Fibroblast of the aortic adventitia (primary cell): Measurements from ENCODE around the gene CSRP1. TPM values are rescaled to one million over a fixed set of nuclear protein-coding genes. Genes with fewer than 3 reads are reported as not detected.

Source experiments
- DNase-seq: peaks from one replicate; pipeline ENCODE4 v3.0.0-alpha.2; 2010; ENCODE audit warnings: low read depth
- H3K4me3 ChIP-seq: 2 replicates; pipeline ENCODE4 v1.5.1; 2011; ENCODE audit warnings: low read depth, mild to moderate bottlenecking, control low read depth, low read length, moderate library complexity
- CTCF ChIP-seq: IDR thresholded peaks from 2 replicates; pipeline ENCODE4 v1.5.1; 2011; ENCODE audit warnings: mild to moderate bottlenecking, low read length, control low read depth, inconsistent platforms; ENCODE audit not compliant: insufficient read depth
- total RNA-seq: library from RNA; depleted of rRNA; stranded (reverse); fragments of >200 nt; gene quantifications from 2 replicates; pipeline ENCODE4 v1.2.3, GENCODE V29; 2012; ENCODE audit warnings: low replicate concordance

Gene CSRP1
- total RNA-seq, 1 donor, result 86.9 TPM

- no peak for TF ChIP-seq CTCF
- DNase-seq, result peak; percentile 95
- H3K4me3 ChIP-seq, result no peak overlapping the region
Measured at GRCh38 chr1:201488830-201489589, 17.9 kb downstream of the CSRP1 start.

GRCh38 chr1:201487742-201488141, 19.2 kb downstream of the CSRP1 start:
- H3K4me3 ChIP-seq, result no peak overlapping the region
- peak; percentile 47 for DNase-seq
- TF ChIP-seq CTCF, result no peak

- no peak for TF ChIP-seq CTCF
- H3K4me3 ChIP-seq, result no peak overlapping the region
- DNase-seq, result no peak
Measured at GRCh38 chr1:201486187-201486586, 20.7 kb downstream of the CSRP1 start.

GRCh38 chr1:201485184-201485774, 21.6 kb downstream of the CSRP1 start:
- DNase-seq, result no peak

GRCh38 chr1:201483373-201483949, 23.5 kb downstream of the CSRP1 start:
- no peak for DNase-seq
- no peak for TF ChIP-seq CTCF

More at GRCh38 chr1:201485184-201485774, 21.6 kb downstream of the CSRP1 start:
- no peak overlapping the region for H3K4me3 ChIP-seq
- no peak for TF ChIP-seq CTCF

GRCh38 chr1:201482755-201483154, 24.2 kb downstream of the CSRP1 start:
- no peak for TF ChIP-seq CTCF
- no peak overlapping the region for H3K4me3 ChIP-seq
- no peak for DNase-seq

More at GRCh38 chr1:201483373-201483949, 23.5 kb downstream of the CSRP1 start:
- H3K4me3 ChIP-seq, result no peak overlapping the region
